ENCODE measurements around the gene RAB7A. TPM values are rescaled to one million over a fixed set of nuclear protein-coding genes. Genes with fewer than 3 reads are reported as not detected.

Gene RAB7A
- total RNA-seq: 47.3 and 60.5 TPM in 2 replicates

GRCh38 chr3:128726023-128727016 lies at the start of gene RAB7A:
TSS of gene RAB7A (plus strand) at chr3:128726183. CDS start at chr3:128795368, 69,185 bp downstream.

Small RNAs within 50 kb of the gene (small RNA-seq; reads per million reads assigned to genes)
- gene RF00399: not detected

Other genes with a start within 250 kb of the RAB7A start
- gene GATA2, start 233.0 kb upstream of the RAB7A start, total RNA-seq: 9.4 and 19.5 TPM in 2 replicates
- 357 and 550 TPM in 2 replicates for gene RPN1, start 75.4 kb upstream of the RAB7A start, total RNA-seq
- gene ACAD9, start 153.4 kb downstream of the RAB7A start, total RNA-seq: 48.3 and 51.1 TPM in 2 replicates

Measured in placental epithelial cell (primary cell).